GM18519 (cell line): ENCODE results near the gene AP1S3.
"Not testable (repeated sequence)": the region's sequence is repeated elsewhere in the genome, so short reads cannot be mapped to it uniquely, and the experiment has no call there.

ENCODE experiments used
- ATAC-seq: cut with Tn5 transposase; IDR thresholded peaks from one replicate; pipeline ENCODE4 v1.9.1; 2021; ENCODE audit warnings: mild to moderate bottlenecking, moderate library complexity; ENCODE audit not compliant: unreplicated experiment, low FRiP score

Gene AP1S3

GRCh38 chr2:223764796-223765195, 72.6 kb downstream of the AP1S3 start:
- no peak for ATAC-seq

GRCh38 chr2:223762853-223763252, 74.5 kb downstream of the AP1S3 start:
- no peak for ATAC-seq

- not testable (repeated sequence) for ATAC-seq
These were observed 75.6 kb downstream of the AP1S3 start for GRCh38 chr2:223761746-223762145.

- no peak for ATAC-seq
These were observed 76.4 kb downstream of the AP1S3 start for GRCh38 chr2:223760838-223761502.

GRCh38 chr2:223759569-223760430, 77.6 kb downstream of the AP1S3 start:
- ATAC-seq, result no peak

GRCh38 chr2:223758131-223758840, 79.1 kb downstream of the AP1S3 start:
- ATAC-seq, result no peak

GRCh38 chr2:223753940-223754339, 83.4 kb downstream of the AP1S3 start:
- no peak for ATAC-seq

GRCh38 chr2:223751012-223751411, 86.4 kb downstream of the AP1S3 start:
- ATAC-seq, result no peak

- ATAC-seq, result no peak
These were observed 89.9 kb downstream of the AP1S3 start for GRCh38 chr2:223747392-223748042.

GRCh38 chr2:223746611-223747010, 90.8 kb downstream of the AP1S3 start:
- ATAC-seq, result no peak

- ATAC-seq, result no peak
These were observed 92.8 kb downstream of the AP1S3 start for GRCh38 chr2:223744580-223744979.

GRCh38 chr2:223740679-223741078, 96.7 kb downstream of the AP1S3 start:
- ATAC-seq, result no peak

- ATAC-seq, result no peak
These were observed 100.2 kb downstream of the AP1S3 start for GRCh38 chr2:223737207-223737606.

GRCh38 chr2:223736488-223736887, 100.9 kb downstream of the AP1S3 start:
- ATAC-seq, result no peak

- ATAC-seq, result no peak
These were observed 101.6 kb downstream of the AP1S3 start for GRCh38 chr2:223735659-223736244.

- ATAC-seq, result no peak
These were observed 102.2 kb downstream of the AP1S3 start for GRCh38 chr2:223735035-223735640.

- no peak for ATAC-seq
These were observed 103.0 kb downstream of the AP1S3 start for GRCh38 chr2:223734346-223734745.

- ATAC-seq, result no peak
These were observed 105.0 kb downstream of the AP1S3 start for GRCh38 chr2:223732346-223732745.

- ATAC-seq, result no peak
These were observed 105.9 kb downstream of the AP1S3 start for GRCh38 chr2:223731503-223731902.

- ATAC-seq, result no peak
These were observed 107.6 kb downstream of the AP1S3 start for GRCh38 chr2:223729781-223730180.
